Measurements from ENCODE around the gene SLC34A3. TPM values are rescaled to one million over a fixed set of nuclear protein-coding genes. Genes with fewer than 3 reads are reported as not detected.

The SLC34A3 gene
- total and polyA plus RNA-seq, 2 donors (not counting 3 experiments of a cell fraction or from before 2014, with no cell fraction given): not detected

GRCh38 chr9:137219757-137220316 lies 10.9 kb upstream of the SLC34A3 start:
- intact Hi-C loops (cut with micrococcal nuclease): no loop called here
- FAIRE-seq: no peak
- BruUV-seq (replicated peaks): no TSS peak

GRCh38 chr9:137220317-137221094 lies 10.2 kb upstream of the SLC34A3 start:
- BruUV-seq (replicated peaks): no TSS peak
- Histone ChIP-seq H3K4me3 (replicated peaks in 1 of 3; ENCODE audit: insufficient read depth in 1 of 3, low read depth in 1 of 3, low read length in 3 of 3) (no peak overlapping the region), H3K4me1 (ENCODE audit: control insufficient read depth, extremely low read depth, insufficient read depth, low read length) (peaks cover 18% of the 10 kb centered on the region), H4K20me1 (replicated peaks; ENCODE audit: control insufficient read depth, extremely low read depth, insufficient read depth, low read length) (no peaks in the 10 kb centered on the region), H3K27ac (ENCODE audit: insufficient read depth, low read depth, low read length) (no peak overlapping the region), H3K9me1 (replicated peaks; ENCODE audit: control insufficient read depth, extremely low read depth, insufficient read depth, low read length) (no peaks in the 10 kb centered on the region), H3K9ac (replicated peaks; ENCODE audit: extremely low read depth, insufficient read depth, low read length) (no peak overlapping the region), H3K4me2 (ENCODE audit: insufficient read depth, low read length) (no peak overlapping the region), H3K79me2 (ENCODE audit: control insufficient read depth, insufficient read depth, low read length) (no peaks in the 10 kb centered on the region), H3K27me3 (ENCODE audit: control insufficient read depth in 2 of 2, insufficient read depth in 2 of 2, low read length in 2 of 2) (no peaks in the 10 kb centered on the region), H3K36me3 (ENCODE audit: control insufficient read depth in 2 of 2, extremely low read depth in 1 of 2, insufficient read depth in 2 of 2, low read length in 2 of 2) (peaks cover 0 to 2% of the 10 kb centered on the region in 2 experiments), H2AFZ (ENCODE audit: low read depth, low read length) (no peak overlapping the region), H3K9me3 (replicated peaks; ENCODE audit: control insufficient read depth, insufficient read depth, low read length) (no peaks in the 10 kb centered on the region)
- intact Hi-C loops (cut with micrococcal nuclease): no loop called here
- FAIRE-seq: no peak
- ChIA-PET CTCF (no interaction called here), POLR2A (no interaction called here)
- dilution Hi-C loops (cut with MboI; ENCODE audit: extremely low pct_ligation_motif_present, low sequenced_read_pairs): no loop called here
- DNase-seq (ENCODE audit: low read depth, low spot score): no peak
- TF ChIP-seq FOS (IDR thresholded peaks at IDR 0.05; ENCODE audit: borderline replicate concordance, insufficient read depth, low read length) (no peak), MYC (IDR thresholded peaks at IDR 0.05; ENCODE audit: low read depth, low read length) (no peak), POLR2AphosphoS5 (IDR thresholded peaks at IDR 0.05; ENCODE audit: insufficient read depth, low read depth, low read length) (no peak), EZH2 (IDR thresholded peaks at IDR 0.05; ENCODE audit: borderline replicate concordance, low read depth, low read length, severe bottlenecking) (no peak), JUN (IDR thresholded peaks at IDR 0.05; ENCODE audit: borderline replicate concordance, insufficient read depth, insufficient read length, low read depth) (no peak), MAX (IDR thresholded peaks at IDR 0.05; ENCODE audit: insufficient read depth, insufficient read length) (no peak), POLR2A (IDR thresholded peaks at IDR 0.05; ENCODE audit: low read depth, low read length) (no peak), GATA2 (IDR thresholded peaks at IDR 0.05; ENCODE audit: insufficient read depth, insufficient read length, low read depth, low read length) (no peak)
- TF ChIP-seq, protein P1, sequence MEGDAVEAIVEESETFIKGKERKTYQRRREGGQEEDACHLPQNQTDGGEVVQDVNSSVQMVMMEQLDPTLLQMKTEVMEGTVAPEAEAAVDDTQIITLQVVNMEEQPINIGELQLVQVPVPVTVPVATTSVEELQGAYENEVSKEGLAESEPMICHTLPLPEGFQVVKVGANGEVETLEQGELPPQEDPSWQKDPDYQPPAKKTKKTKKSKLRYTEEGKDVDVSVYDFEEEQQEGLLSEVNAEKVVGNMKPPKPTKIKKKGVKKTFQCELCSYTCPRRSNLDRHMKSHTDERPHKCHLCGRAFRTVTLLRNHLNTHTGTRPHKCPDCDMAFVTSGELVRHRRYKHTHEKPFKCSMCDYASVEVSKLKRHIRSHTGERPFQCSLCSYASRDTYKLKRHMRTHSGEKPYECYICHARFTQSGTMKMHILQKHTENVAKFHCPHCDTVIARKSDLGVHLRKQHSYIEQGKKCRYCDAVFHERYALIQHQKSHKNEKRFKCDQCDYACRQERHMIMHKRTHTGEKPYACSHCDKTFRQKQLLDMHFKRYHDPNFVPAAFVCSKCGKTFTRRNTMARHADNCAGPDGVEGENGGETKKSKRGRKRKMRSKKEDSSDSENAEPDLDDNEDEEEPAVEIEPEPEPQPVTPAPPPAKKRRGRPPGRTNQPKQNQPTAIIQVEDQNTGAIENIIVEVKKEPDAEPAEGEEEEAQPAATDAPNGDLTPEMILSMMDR (IDR thresholded peaks at IDR 0.05; ENCODE audit: extremely low read depth in 1 of 2, insufficient read depth in 1 of 2, low read depth in 1 of 2, low read length in 2 of 2): no peak

More at GRCh38 chr9:137219757-137220316, 10.9 kb upstream of the SLC34A3 start:
- H3K4me3 ChIP-seq (replicated peaks in 1 of 3; ENCODE audit: insufficient read depth in 1 of 3, low read depth in 1 of 3, low read length in 3 of 3): no peak overlapping the region
- POLR2A ChIA-PET: no interaction called here
- H2AFZ ChIP-seq (ENCODE audit: low read depth, low read length): no peak overlapping the region
- H3K79me2 ChIP-seq (ENCODE audit: control insufficient read depth, insufficient read depth, low read length): no peaks in the 10 kb centered on the region
- no peaks in the 10 kb centered on the region for H3K9me3 ChIP-seq (replicated peaks; ENCODE audit: control insufficient read depth, insufficient read depth, low read length)
- H3K4me2 ChIP-seq (ENCODE audit: insufficient read depth, low read length): no peak overlapping the region
- peaks cover 0 to 2% of the 10 kb centered on the region in 2 experiments for H3K36me3 ChIP-seq (ENCODE audit: control insufficient read depth in 2 of 2, extremely low read depth in 1 of 2, insufficient read depth in 2 of 2, low read length in 2 of 2)
- no peaks in the 10 kb centered on the region for H3K27me3 ChIP-seq (ENCODE audit: control insufficient read depth in 2 of 2, insufficient read depth in 2 of 2, low read length in 2 of 2)
- H3K9ac ChIP-seq (replicated peaks; ENCODE audit: extremely low read depth, insufficient read depth, low read length): no peak overlapping the region
- dilution Hi-C loops (cut with MboI; ENCODE audit: extremely low pct_ligation_motif_present, low sequenced_read_pairs): no loop called here
- no peaks in the 10 kb centered on the region for H3K9me1 ChIP-seq (replicated peaks; ENCODE audit: control insufficient read depth, extremely low read depth, insufficient read depth, low read length)
- CTCF ChIA-PET: interaction anchor here (2.1 kb wide), 1 partner anchor 17 kb away, joined by 8 read pairs; no protein-coding TSS in a partner anchor
- H3K27ac ChIP-seq (ENCODE audit: insufficient read depth, low read depth, low read length): no peak overlapping the region
- no peak for DNase-seq (ENCODE audit: low read depth, low spot score)
- peaks cover 18% of the 10 kb centered on the region for H3K4me1 ChIP-seq (ENCODE audit: control insufficient read depth, extremely low read depth, insufficient read depth, low read length)
- no peak for TF ChIP-seq GATA2 (IDR thresholded peaks at IDR 0.05; ENCODE audit: insufficient read depth, insufficient read length, low read depth, low read length)
- H4K20me1 ChIP-seq (replicated peaks; ENCODE audit: control insufficient read depth, extremely low read depth, insufficient read depth, low read length): no peaks in the 10 kb centered on the region
